Panc1 (cell line): ENCODE measurements around the gene SLN.

Experiments used
- CTCF ChIP-seq: fragments of 450-650 bp; IDR thresholded peaks from 2 replicates; pipeline ENCODE4 v1.5.1; 2017; ENCODE audit warnings: mild to moderate bottlenecking
- POLR2AphosphoS5 ChIP-seq: IDR thresholded peaks from 2 replicates; pipeline ENCODE4 v1.6.1; 2012; ENCODE audit warnings: mild to moderate bottlenecking, low read depth, low read length, moderate library complexity
- REST ChIP-seq, 2 experiments: IDR thresholded peaks; 2 replicates each; pipeline ENCODE4 v1.6.1; 2011 to 2012; ENCODE audit warnings: low read depth in 2 of 2, control low read depth in 1 of 2, low read length in 1 of 2, mild to moderate bottlenecking in 1 of 2, moderate library complexity in 1 of 2; ENCODE audit not compliant: insufficient read depth in 1 of 2
- TCF7L2 ChIP-seq: IDR thresholded peaks from 2 replicates; pipeline ENCODE4 v1.6.1; 2011; ENCODE audit warnings: mild to moderate bottlenecking, low read depth, low read length, inconsistent platforms

GRCh38 chr11:107705027-107705426, 6.8 kb downstream of the SLN start:
- no peak for TF ChIP-seq TCF7L2
- no peak for TF ChIP-seq CTCF
- TF ChIP-seq POLR2AphosphoS5: no peak
- TF ChIP-seq REST (IDR thresholded peaks at IDR 0.05; ENCODE audit: insufficient read depth in 1 of 2, low read depth in 2 of 2, low read length in 1 of 2): no peak
